SK-N-SH (cell line): ENCODE measurements around the gene BBS4. TPM values are rescaled to one million over a fixed set of nuclear protein-coding genes. Genes with fewer than 3 reads are reported as not detected.
A peak's percentile ranks its signal among the peaks of the same experiment; 100 is the strongest.

Experiments
- CTCF ChIA-PET: fragments of 300-600, 350-600 bp; formaldehyde crosslinking; extraction: SDS; loops from one replicate; lab custom pipeline; 2021; lab: Yijun Ruan, JAX
- POLR2A ChIA-PET: fragments of 350-600 bp; sonication (Branson Sonifier 250); formaldehyde crosslinking; extraction: SDS; loops from one replicate; lab custom pipeline; 2020; ENCODE audit warnings: antibody characterized with exemption, inconsistent platforms; lab: Yijun Ruan, JAX
- DNase-seq: peaks from one replicate; pipeline ENCODE4 v3.0.0; 2012
- H2AFZ ChIP-seq: fragments of 200-600 bp; sonication (generic); 2 replicates; pipeline ENCODE4 v1.8.1; 2016; ENCODE audit warnings: antibody characterized with exemption, mild to moderate bottlenecking, low read depth
- H3F3A ChIP-seq: fragments of 200-600 bp; sonication (generic); replicated peaks from 2 replicates; pipeline ENCODE3; 2016; ENCODE audit warnings: antibody characterized with exemption, mild to moderate bottlenecking; ENCODE audit not compliant: insufficient read depth
- H3K27ac ChIP-seq, 2 experiments: fragments of 200-500 bp in 1 of 2; fragments of 200-600 bp in 1 of 2; sonication (Bioruptor generic) in 1 of 2; sonication (generic), shearing (Covaris generic) in 1 of 2; 2 replicates each; pipeline versions ENCODE4 v1.5.1 to v1.6.1; 2014 to 2016; ENCODE audit warnings: low read depth in 2 of 2, inconsistent platforms in 1 of 2, low read length in 1 of 2, mild to moderate bottlenecking in 1 of 2, mixed read lengths in 1 of 2
- H3K27me3 ChIP-seq: fragments of 200-600 bp; sonication (generic), shearing (Covaris generic); 2 replicates; pipeline ENCODE4 v1.6.1; 2016; ENCODE audit warnings: mixed run types; ENCODE audit not compliant: insufficient read depth
- H3K36me3 ChIP-seq, 2 experiments: fragments of 200-500 bp in 1 of 2; fragments of 200-600 bp in 1 of 2; sonication (Bioruptor generic) in 1 of 2; sonication (generic) in 1 of 2; replicated peaks in 1 of 2; 2 replicates each; pipeline versions ENCODE3 to v1.5.1; 2014 to 2016; ENCODE audit warnings: low read length in 1 of 2, mild to moderate bottlenecking in 1 of 2; ENCODE audit not compliant: insufficient read depth in 2 of 2, control insufficient read depth in 1 of 2
- H3K4me1 ChIP-seq, 2 experiments: fragments of 200-500 bp in 1 of 2; fragments of 200-600 bp in 1 of 2; sonication (Bioruptor generic) in 1 of 2; sonication (generic), shearing (Covaris generic) in 1 of 2; 2 replicates each; pipeline versions ENCODE4 v1.5.1 to v1.6.1; 2014 to 2016; ENCODE audit warnings: low read depth in 1 of 2, low read length in 1 of 2, mixed run types in 1 of 2; ENCODE audit not compliant: insufficient read depth in 2 of 2, control insufficient read depth in 1 of 2
- H3K4me2 ChIP-seq: fragments of 200-600 bp; sonication (generic), shearing (Covaris generic); 2 replicates; pipeline ENCODE4 v1.6.1; 2017; ENCODE audit warnings: mixed run types
- H3K4me3 ChIP-seq, 2 experiments: fragments of 200-500 bp in 1 of 2; fragments of 200-600 bp in 1 of 2; sonication (Bioruptor generic) in 1 of 2; sonication (generic), shearing (Covaris generic) in 1 of 2; 2 replicates each; pipeline versions ENCODE4 v1.5.1 to v1.8.1; 2014 to 2016; ENCODE audit warnings: low read depth in 2 of 2, inconsistent platforms in 1 of 2, low read length in 1 of 2, mild to moderate bottlenecking in 1 of 2, mixed read lengths in 1 of 2, moderate library complexity in 1 of 2
- H3K79me2 ChIP-seq: fragments of 200-600 bp; sonication (generic); 2 replicates; pipeline ENCODE4 v1.8.1; 2017; ENCODE audit warnings: mild to moderate bottlenecking; ENCODE audit not compliant: insufficient read depth
- H3K9ac ChIP-seq: fragments of 200-600 bp; sonication (generic); 2 replicates; pipeline ENCODE4 v1.6.1; 2017; ENCODE audit warnings: mixed run types
- H3K9me2 ChIP-seq: fragments of 200-600 bp; sonication (generic); 2 replicates; pipeline ENCODE4 v1.6.1; 2017; ENCODE audit warnings: mixed run types
- H3K9me3 ChIP-seq: fragments of 200-600 bp; sonication (generic); 2 replicates; pipeline ENCODE4 v1.6.1; 2017; ENCODE audit warnings: mixed run types, mild to moderate bottlenecking, moderate library complexity
- H4K20me1 ChIP-seq: fragments of 200-600 bp; sonication (generic); 2 replicates; pipeline ENCODE4 v1.6.1; 2017; ENCODE audit warnings: mild to moderate bottlenecking, mixed run types; ENCODE audit not compliant: insufficient read depth
- ELF1 ChIP-seq: IDR thresholded peaks from 2 replicates; pipeline ENCODE4 v1.4.0; 2012
- FOSL2 ChIP-seq: IDR thresholded peaks from 2 replicates; pipeline ENCODE4 v1.4.0; 2012; ENCODE audit warnings: low read depth, mild to moderate bottlenecking, moderate library complexity, borderline replicate concordance
- FOXJ3 ChIP-seq: sonication (generic); formaldehyde crosslinking; IDR thresholded peaks from 2 replicates; pipeline ENCODE4 v1.5.1; 2020; ENCODE audit warnings: mild to moderate bottlenecking, missing genetic modification reagents
- FOXM1 ChIP-seq: IDR thresholded peaks from 2 replicates; pipeline ENCODE4 v1.4.0; 2012; ENCODE audit warnings: low read depth, mild to moderate bottlenecking
- GABPA ChIP-seq: IDR thresholded peaks from 2 replicates; pipeline ENCODE4 v1.4.0; 2012; ENCODE audit warnings: low read depth, mild to moderate bottlenecking
- NRF1 ChIP-seq: IDR thresholded peaks from 2 replicates; pipeline ENCODE4 v1.6.1; 2012; ENCODE audit warnings: low read depth, mild to moderate bottlenecking, low read length
- RAD21 ChIP-seq: IDR thresholded peaks from 2 replicates; pipeline ENCODE4 v1.6.1; 2012; ENCODE audit warnings: mild to moderate bottlenecking, low read length
- RXRA ChIP-seq: IDR thresholded peaks from 2 replicates; pipeline ENCODE4 v1.4.0; 2012; ENCODE audit warnings: low read depth, mild to moderate bottlenecking, borderline replicate concordance
- SMC3 ChIP-seq: IDR thresholded peaks from 2 replicates; pipeline ENCODE4 v1.6.1; 2012; ENCODE audit warnings: low read depth, low read length, improper control_type of control experiment
- TAF1 ChIP-seq: IDR thresholded peaks from 2 replicates; pipeline ENCODE4 v1.6.1; 2012; ENCODE audit warnings: low read depth, mild to moderate bottlenecking, low read length, moderate library complexity, borderline replicate concordance
- WGBS: methylation state at CpG from one replicate; pipeline ENCODE4 v1.1.6; 2017; ENCODE audit warnings: low lambda C conversion rate; 5-methylcytosine and 5-hydroxymethylcytosine counted together
- polyA plus RNA-seq, 3 experiments: library from polyadenylated mRNA; depleted of rRNA; stranded (reverse); fragments of >200 nt; gene quantifications; 2 replicates each; pipeline ENCODE4 v1.2.3, GENCODE V29; 2012
- TF ChIP-seq, protein P1 (sequence below): fragments of 200-600 bp; sonication (generic); IDR thresholded peaks from 2 replicates; pipeline ENCODE4 v1.6.1; 2017; ENCODE audit warnings: antibody characterized with exemption, mild to moderate bottlenecking, moderate library complexity
- TF ChIP-seq, protein P2 (sequence below): IDR thresholded peaks from 2 replicates; pipeline ENCODE4 v1.4.0; 2012; ENCODE audit warnings: low read depth, borderline replicate concordance
- TF ChIP-seq, protein P3 (sequence below): IDR thresholded peaks from 2 replicates; pipeline ENCODE4 v1.6.1; 2012; ENCODE audit warnings: mild to moderate bottlenecking, low read depth, low read length, moderate library complexity
- TF ChIP-seq, protein P4 (sequence below): IDR thresholded peaks from 2 replicates; pipeline ENCODE4; 2012

Gene BBS4
- polyA plus RNA-seq, 1 of the 3 experiments (the other 2 are of a cell fraction), result 18.5 TPM

DNA sequence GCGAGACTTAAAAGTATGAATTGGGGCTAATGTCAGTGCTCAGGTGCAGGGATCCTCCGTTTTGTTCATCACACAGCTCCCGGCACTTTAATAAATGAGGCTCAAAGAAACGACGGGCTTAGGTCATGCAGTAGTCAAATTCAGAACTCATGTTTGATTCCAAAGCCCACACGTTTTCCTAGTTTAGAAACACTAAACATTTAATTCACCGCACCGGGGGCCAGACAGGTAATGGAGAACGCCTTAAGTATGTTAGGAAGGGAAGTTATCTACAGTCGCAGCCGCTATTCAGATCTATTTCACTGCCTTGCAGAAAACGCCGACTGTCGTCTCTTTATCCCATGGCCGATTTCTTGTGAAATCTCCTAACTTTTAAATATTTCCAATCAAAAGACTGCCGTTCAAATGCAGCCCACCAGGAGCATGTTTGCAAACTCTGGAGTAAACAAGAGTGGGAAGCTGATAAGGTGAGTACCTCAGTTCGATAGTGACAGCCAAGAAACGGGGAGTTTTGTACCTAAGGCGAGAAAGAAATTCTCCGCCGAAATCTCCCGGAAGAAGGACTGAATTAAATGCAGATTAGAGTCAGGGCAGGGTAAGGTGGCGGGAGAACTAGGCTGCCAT, 594 bp upstream of the BBS4 start:
- peak overlapping the region; percentile 72 for H3K9ac ChIP-seq
- H3K36me3 ChIP-seq, result no peaks in the 10 kb centered on the region
- DNase-seq, result no peak
- H3K4me3 ChIP-seq, result peak overlapping the region; percentile 70 to 77
- ChIA-PET POLR2A (interaction anchor here (0.9 kb wide), 2 partner anchors 11 to 15 kb away, joined by 3 to 5 read pairs; no protein-coding TSS in a partner anchor), CTCF (interaction anchor here (1.1 to 2.1 kb wide), 8 partner anchors 15 to 373 kb away, joined by 3 to 10 read pairs (median 4); no protein-coding TSS in a partner anchor)
- peaks cover 17% of the 10 kb centered on the region for H3F3A ChIP-seq
- peaks cover 3 to 5% of the 10 kb centered on the region in 2 experiments; a peak in 3 of 4 replicates for H3K4me1 ChIP-seq
- H3K27ac ChIP-seq, result peak overlapping the region; percentile 87 to 93
- 25% methylated on average over 23 of the region's 23 CpGs for WGBS
- H3K79me2 ChIP-seq, result peaks cover 27% of the 10 kb centered on the region
- no peak for TF ChIP-seq RAD21
- TF ChIP-seq, protein P1, sequence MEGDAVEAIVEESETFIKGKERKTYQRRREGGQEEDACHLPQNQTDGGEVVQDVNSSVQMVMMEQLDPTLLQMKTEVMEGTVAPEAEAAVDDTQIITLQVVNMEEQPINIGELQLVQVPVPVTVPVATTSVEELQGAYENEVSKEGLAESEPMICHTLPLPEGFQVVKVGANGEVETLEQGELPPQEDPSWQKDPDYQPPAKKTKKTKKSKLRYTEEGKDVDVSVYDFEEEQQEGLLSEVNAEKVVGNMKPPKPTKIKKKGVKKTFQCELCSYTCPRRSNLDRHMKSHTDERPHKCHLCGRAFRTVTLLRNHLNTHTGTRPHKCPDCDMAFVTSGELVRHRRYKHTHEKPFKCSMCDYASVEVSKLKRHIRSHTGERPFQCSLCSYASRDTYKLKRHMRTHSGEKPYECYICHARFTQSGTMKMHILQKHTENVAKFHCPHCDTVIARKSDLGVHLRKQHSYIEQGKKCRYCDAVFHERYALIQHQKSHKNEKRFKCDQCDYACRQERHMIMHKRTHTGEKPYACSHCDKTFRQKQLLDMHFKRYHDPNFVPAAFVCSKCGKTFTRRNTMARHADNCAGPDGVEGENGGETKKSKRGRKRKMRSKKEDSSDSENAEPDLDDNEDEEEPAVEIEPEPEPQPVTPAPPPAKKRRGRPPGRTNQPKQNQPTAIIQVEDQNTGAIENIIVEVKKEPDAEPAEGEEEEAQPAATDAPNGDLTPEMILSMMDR, result peak; percentile 10; the same call in 1 of the 2 replicates
- no peaks in the 10 kb centered on the region for H3K9me3 ChIP-seq
- no peaks in the 10 kb centered on the region for H3K9me2 ChIP-seq
- H3K4me2 ChIP-seq, result peak overlapping the region; percentile 78
- H4K20me1 ChIP-seq, result no peaks in the 10 kb centered on the region; the same call in 1 of the 2 replicates
- no peaks in the 10 kb centered on the region; the same call in 1 of the 2 replicates for H3K27me3 ChIP-seq
- H2AFZ ChIP-seq, result peak overlapping the region; percentile 98

DNA sequence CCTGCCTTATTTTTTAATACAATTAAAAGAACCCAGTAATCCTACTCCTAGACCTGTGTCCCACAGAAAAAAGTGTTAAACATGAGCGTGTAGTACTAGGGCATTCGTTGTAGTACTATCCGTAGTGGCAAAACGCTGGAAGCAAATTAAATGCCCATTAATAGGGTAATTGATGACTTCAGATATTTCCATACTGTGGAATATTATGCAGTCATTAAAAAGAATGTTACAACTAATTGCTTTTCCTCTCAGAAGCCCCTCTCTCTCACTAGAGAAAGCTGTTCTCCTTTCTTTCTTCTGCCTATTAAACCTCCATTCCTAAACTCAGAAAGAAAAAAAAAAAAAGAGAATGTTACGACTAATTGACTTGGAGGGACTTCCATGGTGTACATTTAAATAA, 2.7 kb downstream of the BBS4 start:
- no peaks in the 10 kb centered on the region for H3K36me3 ChIP-seq
- 98% methylated on average over 5 of the region's 5 CpGs for WGBS
- H3F3A ChIP-seq, result peaks cover 17% of the 10 kb centered on the region
- CTCF ChIA-PET, result interaction anchor here (1.3 to 2.3 kb wide), 3 partner anchors 18 to 89 kb away, joined by 3 to 8 read pairs (median 7); no protein-coding TSS in a partner anchor
- H3K9me3 ChIP-seq, result no peaks in the 10 kb centered on the region
- H2AFZ ChIP-seq, result no peak overlapping the region
- H3K27ac ChIP-seq, result no peak overlapping the region
- POLR2A ChIA-PET, result no interaction called here
- H3K79me2 ChIP-seq, result peaks cover 45% of the 10 kb centered on the region
- DNase-seq, result no peak
- H3K27me3 ChIP-seq, result no peaks in the 10 kb centered on the region
- H3K4me2 ChIP-seq, result no peak overlapping the region
- no peaks in the 10 kb centered on the region; the same call in 1 of the 2 replicates for H4K20me1 ChIP-seq
- H3K9ac ChIP-seq, result no peak overlapping the region
- H3K4me1 ChIP-seq, result peaks cover 3 to 5% of the 10 kb centered on the region in 2 experiments; a peak in 3 of 4 replicates
- TF ChIP-seq FOSL2 (no peak), SMC3 (no peak), FOXM1 (no peak), ELF1 (no peak), RAD21 (no peak), TAF1 (no peak), GABPA (no peak), RXRA (no peak), NRF1 (no peak), FOXJ3 (CRISPR knock-in tag) (no peak)
- TF ChIP-seq, protein P2, sequence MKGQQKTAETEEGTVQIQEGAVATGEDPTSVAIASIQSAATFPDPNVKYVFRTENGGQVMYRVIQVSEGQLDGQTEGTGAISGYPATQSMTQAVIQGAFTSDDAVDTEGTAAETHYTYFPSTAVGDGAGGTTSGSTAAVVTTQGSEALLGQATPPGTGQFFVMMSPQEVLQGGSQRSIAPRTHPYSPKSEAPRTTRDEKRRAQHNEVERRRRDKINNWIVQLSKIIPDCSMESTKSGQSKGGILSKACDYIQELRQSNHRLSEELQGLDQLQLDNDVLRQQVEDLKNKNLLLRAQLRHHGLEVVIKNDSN, result no peak
- TF ChIP-seq, protein P3, sequence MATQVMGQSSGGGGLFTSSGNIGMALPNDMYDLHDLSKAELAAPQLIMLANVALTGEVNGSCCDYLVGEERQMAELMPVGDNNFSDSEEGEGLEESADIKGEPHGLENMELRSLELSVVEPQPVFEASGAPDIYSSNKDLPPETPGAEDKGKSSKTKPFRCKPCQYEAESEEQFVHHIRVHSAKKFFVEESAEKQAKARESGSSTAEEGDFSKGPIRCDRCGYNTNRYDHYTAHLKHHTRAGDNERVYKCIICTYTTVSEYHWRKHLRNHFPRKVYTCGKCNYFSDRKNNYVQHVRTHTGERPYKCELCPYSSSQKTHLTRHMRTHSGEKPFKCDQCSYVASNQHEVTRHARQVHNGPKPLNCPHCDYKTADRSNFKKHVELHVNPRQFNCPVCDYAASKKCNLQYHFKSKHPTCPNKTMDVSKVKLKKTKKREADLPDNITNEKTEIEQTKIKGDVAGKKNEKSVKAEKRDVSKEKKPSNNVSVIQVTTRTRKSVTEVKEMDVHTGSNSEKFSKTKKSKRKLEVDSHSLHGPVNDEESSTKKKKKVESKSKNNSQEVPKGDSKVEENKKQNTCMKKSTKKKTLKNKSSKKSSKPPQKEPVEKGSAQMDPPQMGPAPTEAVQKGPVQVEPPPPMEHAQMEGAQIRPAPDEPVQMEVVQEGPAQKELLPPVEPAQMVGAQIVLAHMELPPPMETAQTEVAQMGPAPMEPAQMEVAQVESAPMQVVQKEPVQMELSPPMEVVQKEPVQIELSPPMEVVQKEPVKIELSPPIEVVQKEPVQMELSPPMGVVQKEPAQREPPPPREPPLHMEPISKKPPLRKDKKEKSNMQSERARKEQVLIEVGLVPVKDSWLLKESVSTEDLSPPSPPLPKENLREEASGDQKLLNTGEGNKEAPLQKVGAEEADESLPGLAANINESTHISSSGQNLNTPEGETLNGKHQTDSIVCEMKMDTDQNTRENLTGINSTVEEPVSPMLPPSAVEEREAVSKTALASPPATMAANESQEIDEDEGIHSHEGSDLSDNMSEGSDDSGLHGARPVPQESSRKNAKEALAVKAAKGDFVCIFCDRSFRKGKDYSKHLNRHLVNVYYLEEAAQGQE, result no peak
- TF ChIP-seq, protein P4, sequence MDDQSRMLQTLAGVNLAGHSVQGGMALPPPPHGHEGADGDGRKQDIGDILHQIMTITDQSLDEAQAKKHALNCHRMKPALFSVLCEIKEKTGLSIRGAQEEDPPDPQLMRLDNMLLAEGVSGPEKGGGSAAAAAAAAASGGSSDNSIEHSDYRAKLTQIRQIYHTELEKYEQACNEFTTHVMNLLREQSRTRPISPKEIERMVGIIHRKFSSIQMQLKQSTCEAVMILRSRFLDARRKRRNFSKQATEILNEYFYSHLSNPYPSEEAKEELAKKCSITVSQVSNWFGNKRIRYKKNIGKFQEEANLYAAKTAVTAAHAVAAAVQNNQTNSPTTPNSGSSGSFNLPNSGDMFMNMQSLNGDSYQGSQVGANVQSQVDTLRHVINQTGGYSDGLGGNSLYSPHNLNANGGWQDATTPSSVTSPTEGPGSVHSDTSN, result no peak
- no peaks in the 10 kb centered on the region for H3K9me2 ChIP-seq
- H3K4me3 ChIP-seq, result no peak overlapping the region
